ENCODE results near the gene METTL8.

The METTL8 gene, protein sequence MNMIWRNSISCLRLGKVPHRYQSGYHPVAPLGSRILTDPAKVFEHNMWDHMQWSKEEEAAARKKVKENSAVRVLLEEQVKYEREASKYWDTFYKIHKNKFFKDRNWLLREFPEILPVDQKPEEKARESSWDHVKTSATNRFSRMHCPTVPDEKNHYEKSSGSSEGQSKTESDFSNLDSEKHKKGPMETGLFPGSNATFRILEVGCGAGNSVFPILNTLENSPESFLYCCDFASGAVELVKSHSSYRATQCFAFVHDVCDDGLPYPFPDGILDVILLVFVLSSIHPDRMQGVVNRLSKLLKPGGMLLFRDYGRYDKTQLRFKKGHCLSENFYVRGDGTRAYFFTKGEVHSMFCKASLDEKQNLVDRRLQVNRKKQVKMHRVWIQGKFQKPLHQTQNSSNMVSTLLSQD

DNA sequence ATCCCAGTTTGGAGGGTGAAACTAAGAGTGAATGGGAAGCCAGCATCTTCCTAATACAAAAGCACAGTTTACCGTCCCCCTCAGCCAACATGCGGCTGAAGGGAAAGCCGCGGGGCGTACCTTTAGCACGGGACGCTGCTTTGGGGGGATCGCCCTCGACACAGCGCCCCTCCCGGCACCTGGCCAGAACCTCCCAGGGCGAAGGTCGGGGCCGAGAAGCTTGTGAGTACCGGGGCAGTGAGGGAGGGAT, at the start of gene METTL8:
Gene METTL8 (minus strand): TSS at position 228 of the 250 bp plus-strand sequence. CDS start 41,805 bp downstream, outside the sequence.
- DNase-seq (ENCODE audit: low read depth in 2 of 2), result no peak

DNA sequence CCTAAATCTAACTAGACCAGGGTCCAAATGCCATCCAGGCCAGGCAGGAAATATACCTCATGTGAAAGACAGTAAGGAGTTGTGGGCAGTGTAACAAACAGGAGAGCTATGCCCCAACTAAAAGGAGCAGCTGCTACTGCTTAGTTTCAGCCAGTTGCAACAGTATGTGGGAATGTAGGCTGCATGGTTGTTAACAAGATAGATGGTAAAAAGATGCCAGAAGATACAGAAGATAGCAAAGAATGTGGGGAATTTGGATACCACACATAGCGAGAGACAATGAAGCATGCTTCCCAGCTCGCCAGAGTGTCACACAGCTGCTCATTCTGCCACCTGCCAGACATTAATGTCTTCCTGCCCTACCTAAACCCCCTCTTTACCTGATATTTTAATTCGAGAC, 49.1 kb upstream of the METTL8 start:
- DNase-seq (ENCODE audit: low read depth in 2 of 2), result no peak

DNA sequence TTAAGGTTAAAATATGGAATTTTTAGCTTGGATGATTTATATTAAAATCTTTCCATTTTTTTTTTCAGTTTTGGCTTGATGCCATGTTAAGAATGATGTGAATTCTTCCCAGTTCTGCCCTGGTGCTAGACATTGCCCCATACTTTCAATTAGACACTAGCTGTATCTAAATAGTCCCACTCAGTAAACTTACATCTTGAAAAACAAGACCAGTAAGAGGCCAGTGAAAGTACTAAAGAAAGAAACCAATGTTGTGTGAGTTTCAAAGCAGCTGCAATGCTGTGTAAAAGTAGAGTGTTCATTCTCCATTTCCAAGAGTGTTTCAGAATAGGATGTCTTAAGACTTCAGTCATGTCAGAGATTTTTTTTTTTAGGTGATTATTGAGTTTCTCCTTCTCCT, 48.5 kb upstream of the METTL8 start:
- no peak for DNase-seq (ENCODE audit: low read depth in 2 of 2)

GRCh38 chr2:171480908-171481307, 47.1 kb upstream of the METTL8 start:
- DNase-seq (ENCODE audit: low read depth in 2 of 2), result no peak

- DNase-seq (ENCODE audit: low read depth in 2 of 2), result no peak
These were observed 45.5 kb upstream of the METTL8 start for GRCh38 chr2:171479154-171479814.

- no peak for DNase-seq (ENCODE audit: low read depth in 2 of 2)
These were observed 44.6 kb upstream of the METTL8 start for GRCh38 chr2:171478345-171478744.

GRCh38 chr2:171475979-171476378, 42.2 kb upstream of the METTL8 start:
- DNase-seq (ENCODE audit: low read depth in 2 of 2), result no peak

DNA sequence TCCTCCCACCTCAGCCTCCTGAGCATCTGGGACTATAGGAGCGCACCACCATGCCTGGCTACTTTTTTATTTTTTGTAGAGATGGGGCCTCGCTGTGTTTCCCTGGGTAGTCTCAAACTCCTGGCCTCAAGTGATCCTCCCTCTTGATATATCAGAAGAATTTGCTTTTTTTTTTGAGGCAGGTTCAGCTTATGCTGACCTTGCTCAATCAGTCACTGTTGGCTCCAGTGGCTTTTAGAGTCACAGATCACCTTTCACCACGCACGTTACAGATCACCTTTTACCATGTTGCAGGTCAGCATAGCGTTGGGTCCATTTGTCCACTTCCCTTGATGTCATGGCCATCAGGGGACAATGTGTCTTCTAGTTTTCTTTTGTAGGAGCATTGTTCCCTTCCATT, 36.3 kb upstream of the METTL8 start:
- DNase-seq (ENCODE audit: low read depth in 2 of 2), result no peak

GRCh38 chr2:171469176-171469575, 35.4 kb upstream of the METTL8 start:
- DNase-seq (ENCODE audit: low read depth in 2 of 2), result no peak

GRCh38 chr2:171460537-171460936, 26.7 kb upstream of the METTL8 start:
- DNase-seq (ENCODE audit: low read depth in 2 of 2), result no peak

DNA sequence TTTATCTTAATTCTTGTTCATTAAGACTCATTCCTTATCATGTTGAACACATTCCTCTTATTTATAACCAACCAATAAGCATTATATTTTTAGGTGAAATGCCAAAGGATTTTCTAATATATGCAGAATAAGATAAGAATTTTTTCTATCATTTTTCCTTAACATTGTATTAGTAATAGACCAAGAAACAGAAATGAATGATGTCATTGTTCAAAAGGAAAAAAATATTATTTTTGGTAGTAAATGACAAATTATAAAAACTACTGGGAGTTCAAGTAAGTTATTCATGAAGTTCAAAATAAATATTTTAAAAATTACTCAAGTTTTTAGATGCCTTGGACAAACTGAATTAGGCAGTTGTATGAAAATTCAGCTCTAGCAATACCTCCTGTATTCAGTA, 25.7 kb upstream of the METTL8 start:
- DNase-seq (ENCODE audit: low read depth in 2 of 2), result no peak

DNA sequence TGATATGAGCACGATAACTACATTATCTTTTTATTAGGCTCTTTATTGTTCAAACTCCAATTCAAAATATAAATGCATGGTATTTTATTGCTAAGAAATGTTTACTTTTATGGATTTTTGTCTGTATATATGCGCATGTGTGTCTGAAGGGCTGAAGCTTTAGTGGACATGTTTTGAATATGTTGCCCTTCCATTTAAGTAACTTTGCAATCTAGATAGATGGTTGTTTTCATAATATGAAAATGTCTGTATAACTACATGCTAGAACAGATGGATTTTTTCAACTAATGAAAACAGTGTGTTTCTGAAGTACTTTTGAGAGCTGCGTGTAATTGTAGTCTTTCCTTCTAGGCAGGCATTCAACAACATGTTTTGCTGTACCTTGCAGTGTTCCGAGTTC, 19.0 kb upstream of the METTL8 start:
- DNase-seq (ENCODE audit: low read depth in 2 of 2), result no peak

- no peak for DNase-seq (ENCODE audit: low read depth in 2 of 2)
These were observed 17.3 kb upstream of the METTL8 start for GRCh38 chr2:171451074-171451473.

DNA sequence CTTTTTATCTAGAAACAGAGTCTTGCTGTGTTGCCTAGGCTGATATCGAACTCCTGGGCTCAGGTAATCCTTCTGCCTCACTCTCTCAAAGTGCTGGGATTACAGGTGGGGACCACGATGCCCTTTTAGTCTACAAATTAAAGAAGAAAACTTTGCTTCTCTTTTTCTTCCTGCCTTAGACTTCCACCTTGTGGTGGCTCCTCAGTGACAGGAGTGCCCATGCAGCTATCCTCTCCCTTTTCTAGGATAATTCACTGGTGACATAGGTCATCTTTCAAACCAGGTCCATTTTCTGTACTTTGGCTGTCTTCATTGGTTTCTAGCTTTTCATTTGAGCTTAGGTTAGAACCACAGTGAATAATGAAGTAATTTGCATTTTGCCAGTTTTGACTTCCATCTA, 13.9 kb upstream of the METTL8 start:
- no peak for DNase-seq (ENCODE audit: low read depth in 2 of 2)

- no peak for DNase-seq (ENCODE audit: low read depth in 2 of 2)
These were observed 7.7 kb upstream of the METTL8 start for GRCh38 chr2:171441470-171441869.

DNA sequence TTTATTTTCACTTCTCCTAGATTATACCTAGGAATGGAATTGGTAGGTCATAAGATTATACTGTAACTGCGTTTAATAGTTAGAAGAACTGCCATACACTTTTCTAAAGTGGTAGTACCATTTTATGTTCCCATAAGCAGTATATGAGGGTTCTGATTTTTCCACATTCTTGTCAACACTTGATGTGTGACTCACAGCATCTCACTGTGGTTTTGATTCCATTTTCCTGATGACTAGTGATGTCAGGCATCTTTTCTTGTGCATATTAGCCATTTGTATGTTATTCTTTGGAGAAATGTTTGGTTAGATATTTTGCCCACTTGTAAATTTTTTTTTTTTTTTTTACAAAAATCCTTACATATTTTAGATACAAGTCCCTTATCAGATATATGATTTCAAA, 2.5 kb upstream of the METTL8 start:
- no peak for DNase-seq (ENCODE audit: low read depth in 2 of 2)

DNA sequence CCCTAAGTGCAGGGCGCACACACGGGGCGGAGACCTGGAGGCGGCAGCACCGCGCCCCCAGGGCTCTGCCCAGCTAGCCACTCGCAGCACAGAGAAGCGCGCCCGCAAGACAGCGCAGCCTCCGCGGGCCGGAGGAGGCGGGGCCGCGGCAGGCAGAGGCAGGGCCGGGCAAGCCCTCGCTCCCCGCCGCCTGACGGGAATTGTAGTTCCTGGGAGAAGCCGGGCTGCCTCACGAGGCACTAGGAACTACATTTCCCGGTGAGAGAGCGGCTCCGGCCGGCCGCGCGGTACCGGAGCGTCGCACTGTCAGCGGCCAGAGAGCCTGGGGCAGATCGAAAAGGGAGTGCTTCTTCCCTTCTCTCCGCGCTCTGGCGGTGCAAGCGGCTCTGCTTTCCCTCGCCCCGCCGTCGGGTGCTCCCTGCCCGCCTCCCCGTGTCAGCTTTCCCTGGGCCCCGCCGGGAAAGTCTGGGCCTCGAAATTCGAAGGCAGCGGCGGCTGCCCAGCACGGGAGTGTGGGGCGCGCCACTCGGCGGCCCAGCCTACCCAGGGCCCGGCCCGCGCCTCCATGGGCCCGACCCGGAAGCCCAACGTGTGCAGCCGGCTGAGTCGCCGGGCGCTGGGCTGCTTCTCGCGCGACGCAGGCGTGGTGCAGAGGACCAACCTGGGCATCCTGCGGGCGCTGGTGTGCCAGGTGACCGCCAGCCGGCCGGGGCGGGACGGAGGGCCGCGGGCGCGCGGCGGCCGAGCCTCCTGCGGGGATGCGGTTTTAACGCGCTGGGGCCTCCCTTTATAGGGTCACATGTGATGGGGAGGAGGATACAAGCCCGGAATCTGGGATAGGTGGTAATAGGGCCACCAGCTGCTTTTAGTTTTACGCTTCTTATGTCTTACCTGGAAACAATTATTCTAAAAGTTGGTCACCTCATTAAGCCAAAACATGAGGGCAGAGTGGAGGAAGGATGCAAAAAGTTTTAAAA, 511 bp upstream of the METTL8 start, which contains the start of gene DCAF17:
Gene DCAF17 (plus strand): TSS at position 214 of the 977 bp plus-strand sequence. CDS start 352 bp downstream, at position 566.
- peak; percentile 91 to 93 for DNase-seq (ENCODE audit: low read depth in 2 of 2)

GRCh38 chr2:171432969-171433762, 624 bp downstream of the METTL8 start:
- peak; percentile 40 to 41 for DNase-seq (ENCODE audit: low read depth in 2 of 2)

- no peak for DNase-seq (ENCODE audit: low read depth in 2 of 2)
These were observed 1.4 kb downstream of the METTL8 start for GRCh38 chr2:171432206-171432968.

DNA sequence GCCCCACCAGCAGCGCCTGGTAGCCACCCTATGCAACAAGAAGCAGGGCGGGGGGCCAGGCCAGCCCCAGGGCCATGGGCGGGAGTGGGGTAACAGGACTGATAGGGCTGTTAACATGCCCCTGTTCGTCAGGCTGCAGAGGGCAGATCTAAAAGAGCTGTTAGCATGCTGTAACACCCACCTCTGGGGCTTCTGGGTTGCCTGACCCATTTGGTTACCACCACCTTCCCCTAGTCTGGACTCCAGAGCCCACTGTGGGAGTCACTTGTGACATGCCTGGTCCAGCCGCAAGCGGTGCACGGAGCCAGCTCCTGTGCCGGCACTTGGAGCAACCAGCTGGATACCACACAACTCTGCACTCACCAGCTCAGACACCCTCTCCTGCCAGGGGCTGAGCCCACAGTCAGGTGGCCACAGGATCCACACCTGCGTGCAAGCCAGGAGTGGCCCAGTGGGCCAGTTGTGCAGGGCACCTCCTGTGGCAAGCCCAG, 2.1 kb downstream of the METTL8 start:
- DNase-seq (ENCODE audit: low read depth in 2 of 2), result no peak
